Trophoblast cell (in vitro differentiated cells and primary cell): ENCODE data around the gene SLC7A14.

Experiments
- DNase-seq, 2 donors: peaks; one replicate each; pipeline ENCODE4 v3.0.0-alpha.2; 2016
- H2AFZ ChIP-seq: 2 replicates; pipeline ENCODE4 v1.6.1; 2013; ENCODE audit warnings: low read length, moderate library complexity, mild to moderate bottlenecking; ENCODE audit not compliant: insufficient read depth, poor library complexity
- H2AK5ac ChIP-seq: 2 replicates; pipeline ENCODE4 v1.6.1; 2013; ENCODE audit warnings: mild to moderate bottlenecking, low read length
- H2BK120ac ChIP-seq: 2 replicates; pipeline ENCODE4 v1.6.1; 2013; ENCODE audit warnings: low read length, mild to moderate bottlenecking, moderate library complexity; ENCODE audit not compliant: insufficient read depth, poor library complexity
- H2BK12ac ChIP-seq: 2 replicates; pipeline ENCODE4 v1.6.1; 2013; ENCODE audit warnings: mild to moderate bottlenecking, low read length, moderate library complexity
- H2BK5ac ChIP-seq: 2 replicates; pipeline ENCODE4 v1.6.1; 2013; ENCODE audit warnings: low read length, low read depth, moderate library complexity, mild to moderate bottlenecking; ENCODE audit not compliant: poor library complexity
- H3K14ac ChIP-seq: 2 replicates; pipeline ENCODE4 v1.6.1; 2013; ENCODE audit warnings: mild to moderate bottlenecking, low read length
- H3K18ac ChIP-seq: 2 replicates; pipeline ENCODE4 v1.6.1; 2013; ENCODE audit warnings: mild to moderate bottlenecking, low read length
- H3K23ac ChIP-seq: 2 replicates; pipeline ENCODE4 v1.6.1; 2013; ENCODE audit warnings: low read length
- H3K27ac ChIP-seq: 2 replicates; pipeline ENCODE4 v1.5.1; 2013; ENCODE audit warnings: low read depth, mild to moderate bottlenecking, inconsistent platforms, low read length, moderate library complexity
- H3K27me3 ChIP-seq: 2 replicates; pipeline ENCODE4 v1.6.1; 2013; ENCODE audit warnings: inconsistent platforms, mild to moderate bottlenecking, low read length, moderate library complexity; ENCODE audit not compliant: insufficient read depth
- H3K36me3 ChIP-seq, 2 experiments: 1 replicate in 1 of 2; 2 replicates in 1 of 2; pipeline ENCODE4 v1.6.1; 2013; ENCODE audit warnings: low read length in 2 of 2, mild to moderate bottlenecking in 2 of 2, moderate library complexity in 1 of 2; ENCODE audit not compliant: insufficient read depth in 2 of 2, control insufficient read depth in 1 of 2
- H3K4ac ChIP-seq: 2 replicates; pipeline ENCODE4 v1.6.1; 2013; ENCODE audit warnings: low read depth, mild to moderate bottlenecking, low read length, moderate library complexity
- H3K4me1 ChIP-seq, 2 experiments: 1 replicate in 1 of 2; 2 replicates in 1 of 2; pipeline ENCODE4 v1.6.1; 2013; ENCODE audit warnings: low read length in 2 of 2, mild to moderate bottlenecking in 2 of 2, moderate library complexity in 1 of 2; ENCODE audit not compliant: insufficient read depth in 2 of 2, control insufficient read depth in 1 of 2
- H3K4me2 ChIP-seq: 2 replicates; pipeline ENCODE4 v1.6.1; 2013; ENCODE audit warnings: inconsistent platforms, mild to moderate bottlenecking, low read length, moderate library complexity
- H3K4me3 ChIP-seq: 2 replicates; pipeline ENCODE4 v1.5.1; 2013; ENCODE audit warnings: mild to moderate bottlenecking, low read depth, low read length, inconsistent platforms
- H3K79me1 ChIP-seq: one replicate; pipeline ENCODE4 v1.6.1; 2013; ENCODE audit warnings: low read length
- H3K79me2 ChIP-seq: 2 replicates; pipeline ENCODE4 v1.6.1; 2013; ENCODE audit warnings: low read length, mild to moderate bottlenecking; ENCODE audit not compliant: control insufficient read depth, insufficient read depth, poor library complexity
- H3K9ac ChIP-seq: 2 replicates; pipeline ENCODE4 v1.6.1; 2013; ENCODE audit warnings: mild to moderate bottlenecking, low read length
- H3K9me3 ChIP-seq: 2 replicates; pipeline ENCODE4 v1.6.1; 2013; ENCODE audit warnings: low read depth, mild to moderate bottlenecking, control low read depth, inconsistent platforms, low read length; ENCODE audit not compliant: insufficient read depth
- H4K12ac ChIP-seq: 2 replicates; pipeline ENCODE4 v1.6.1; 2013; ENCODE audit warnings: low read depth, mild to moderate bottlenecking, low read length, moderate library complexity
- H4K8ac ChIP-seq: 2 replicates; pipeline ENCODE4 v1.6.1; 2013; ENCODE audit warnings: low read depth, mild to moderate bottlenecking, low read length, moderate library complexity
- H4K91ac ChIP-seq: one replicate; pipeline ENCODE4 v1.6.1; 2013; ENCODE audit warnings: low read depth, mild to moderate bottlenecking, low read length, moderate library complexity
- WGBS: extraction: QIAGEN DNeasy Blood & Tissue Kit; methylation state at CpG from one replicate; pipeline ENCODE4 v1.1.7; 2013; ENCODE audit warnings: missing lambda C conversion rate; ENCODE audit not compliant: insufficient read length, insufficient coverage; ENCODE audit errors: extremely low coverage; 5-methylcytosine and 5-hydroxymethylcytosine counted together

SLC7A14 gene

DNA sequence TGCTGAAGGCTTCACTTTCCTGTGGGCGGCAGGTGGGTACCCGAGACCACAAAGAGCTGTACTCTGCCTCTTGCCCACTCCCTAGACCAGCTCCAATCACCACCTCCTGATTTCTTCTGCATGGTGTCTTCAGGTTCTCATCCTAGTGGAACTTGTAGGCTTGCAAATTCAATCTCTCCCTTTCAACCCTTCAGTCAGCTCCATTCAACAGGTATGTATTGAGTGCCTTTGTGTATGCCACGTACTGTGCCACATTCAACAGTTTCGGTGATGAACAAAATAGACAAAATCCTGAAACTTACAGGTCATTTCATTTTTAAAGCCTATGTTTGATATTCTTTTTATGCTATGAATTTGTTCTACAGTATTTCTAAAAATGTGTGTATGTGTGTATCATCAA, 172.6 kb downstream of the SLC7A14 start:
- H3K4ac ChIP-seq = no peak overlapping the region
- no peak overlapping the region for H2BK5ac ChIP-seq
- WGBS = no CpG with 5 or more reads among the region's 4 CpGs
- H3K27me3 ChIP-seq = no peaks in the 10 kb centered on the region
- H4K91ac ChIP-seq = no peak overlapping the region
- no peak overlapping the region for H4K12ac ChIP-seq
- no peak overlapping the region for H3K14ac ChIP-seq
- no peak overlapping the region for H3K4me3 ChIP-seq
- no peak overlapping the region for H3K27ac ChIP-seq
- no peak overlapping the region for H2AFZ ChIP-seq
- no peak overlapping the region for H3K4me2 ChIP-seq
- H3K23ac ChIP-seq = no peak overlapping the region
- no peaks in the 10 kb centered on the region for H3K4me1 ChIP-seq
- no peak overlapping the region for H2BK12ac ChIP-seq
- no peak overlapping the region for H2AK5ac ChIP-seq
- no peaks in the 10 kb centered on the region for H3K36me3 ChIP-seq
- no peaks in the 10 kb centered on the region for H3K79me1 ChIP-seq
- H2BK120ac ChIP-seq = no peak overlapping the region
- no peak overlapping the region for H4K8ac ChIP-seq
- H3K9me3 ChIP-seq = peaks cover 2% of the 10 kb centered on the region
- H3K18ac ChIP-seq = no peak overlapping the region
- DNase-seq = no peak
- H3K79me2 ChIP-seq = no peaks in the 10 kb centered on the region
- no peak overlapping the region for H3K9ac ChIP-seq

DNA sequence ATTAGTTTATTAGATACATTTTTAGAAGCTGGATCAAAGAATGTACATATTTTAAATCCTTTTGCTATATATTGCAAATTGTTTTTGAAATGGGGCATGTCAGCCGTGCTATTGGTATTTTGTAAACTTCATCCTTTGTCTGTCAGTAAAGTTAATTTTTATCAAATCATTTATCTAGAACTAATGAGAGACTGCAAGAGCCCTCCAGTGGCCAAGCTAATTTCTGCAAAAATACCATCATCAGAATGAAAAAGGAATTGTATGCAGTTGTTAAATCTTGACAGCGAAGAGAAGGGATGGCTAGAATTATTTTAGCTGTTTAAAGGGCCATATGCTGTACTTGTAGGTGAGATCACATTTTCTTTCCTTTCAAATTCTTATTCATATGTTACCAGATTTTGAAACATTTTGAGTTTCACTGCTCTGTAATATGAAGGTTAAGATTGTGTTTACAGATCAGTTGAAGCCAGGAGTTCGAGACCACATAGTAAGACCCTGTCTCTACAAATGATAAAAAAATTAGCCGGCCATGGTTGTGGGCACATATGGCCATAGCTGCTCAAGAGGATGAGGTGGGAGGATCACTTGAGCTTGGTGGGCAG, 175.3 kb downstream of the SLC7A14 start:
- Histone ChIP-seq H3K9me3 (no peaks in the 10 kb centered on the region), H2BK5ac (no peak overlapping the region), H3K14ac (no peak overlapping the region), H3K9ac (no peak overlapping the region), H3K4ac (no peak overlapping the region), H3K4me2 (no peak overlapping the region), H2AFZ (no peak overlapping the region), H3K18ac (no peak overlapping the region), H3K23ac (no peak overlapping the region), H3K27ac (no peak overlapping the region), H3K27me3 (no peaks in the 10 kb centered on the region), H2BK12ac (no peak overlapping the region), H2BK120ac (no peak overlapping the region), H3K79me2 (no peaks in the 10 kb centered on the region), H3K79me1 (no peaks in the 10 kb centered on the region), H4K12ac (no peak overlapping the region), H4K91ac (no peak overlapping the region), H3K36me3 (no peaks in the 10 kb centered on the region), H4K8ac (no peak overlapping the region), H3K4me3 (no peak overlapping the region), H2AK5ac (no peak overlapping the region), H3K4me1 (no peaks in the 10 kb centered on the region)
- DNase-seq = peak in 1 of 2 donors; percentile 42
- no CpG with 5 or more reads among the region's 4 CpGs for WGBS
